Neuronal stem cell (in vitro differentiated cells): ENCODE data around the gene ACTR6.
"Not testable (repeated sequence)": the region's sequence is repeated elsewhere in the genome, so short reads cannot be mapped to it uniquely, and the experiment has no call there.

Source experiments
- DNase-seq: peaks from one replicate; pipeline ENCODE4 v3.0.0-alpha.2; 2013; ENCODE audit warnings: low spot score
- H2AFZ ChIP-seq: one replicate; pipeline ENCODE4 v1.6.1; 2013; ENCODE audit warnings: mild to moderate bottlenecking, low read length, inconsistent platforms
- H2AK5ac ChIP-seq: 2 replicates; pipeline ENCODE4 v1.6.1; 2013; ENCODE audit warnings: low read depth, mild to moderate bottlenecking, inconsistent platforms, low read length, moderate library complexity, mixed read lengths
- H2BK120ac ChIP-seq: 2 replicates; pipeline ENCODE4 v1.6.1; 2013; ENCODE audit warnings: low read depth, mild to moderate bottlenecking, inconsistent platforms, low read length, moderate library complexity, mixed read lengths
- H2BK12ac ChIP-seq: one replicate; pipeline ENCODE4 v1.6.1; 2013; ENCODE audit warnings: low read length, inconsistent platforms
- H2BK15ac ChIP-seq: 2 replicates; pipeline ENCODE4 v1.6.1; 2013; ENCODE audit warnings: mild to moderate bottlenecking, low read length, inconsistent platforms, mixed read lengths
- H2BK5ac ChIP-seq: one replicate; pipeline ENCODE4 v1.6.1; 2013; ENCODE audit warnings: inconsistent platforms, mild to moderate bottlenecking, low read length, moderate library complexity
- H3K14ac ChIP-seq: one replicate; pipeline ENCODE4 v1.6.1; 2013; ENCODE audit warnings: low read length, inconsistent platforms
- H3K18ac ChIP-seq: 2 replicates; pipeline ENCODE4 v1.6.1; 2013; ENCODE audit warnings: low read length, inconsistent platforms
- H3K23ac ChIP-seq: 2 replicates; pipeline ENCODE4 v1.6.1; 2013; ENCODE audit warnings: low read depth, mild to moderate bottlenecking, mixed read lengths, low read length, inconsistent platforms; ENCODE audit not compliant: poor library complexity
- H3K27ac ChIP-seq: replicated peaks from 3 replicates; pipeline ENCODE4 v1.5.1; 2013; ENCODE audit warnings: low read length, inconsistent platforms
- H3K27me3 ChIP-seq, 3 experiments: 2 replicates each; pipeline ENCODE4 v1.6.1; 2013; ENCODE audit warnings: low read length in 3 of 3, mild to moderate bottlenecking in 2 of 3, inconsistent platforms in 1 of 3, low read depth in 1 of 3, mixed read lengths in 1 of 3, moderate library complexity in 1 of 3; ENCODE audit not compliant: control insufficient read depth in 3 of 3, insufficient read depth in 3 of 3
- H3K36me3 ChIP-seq, 2 donors: replicated peaks in 1 of 2; 2 replicates each; pipeline ENCODE4 v1.6.1; 2013; ENCODE audit warnings: low read length in 2 of 2; ENCODE audit not compliant: control insufficient read depth in 2 of 2, insufficient read depth in 2 of 2
- H3K4ac ChIP-seq: 2 replicates; pipeline ENCODE4 v1.6.1; 2013; ENCODE audit warnings: inconsistent platforms, mild to moderate bottlenecking, low read length, moderate library complexity
- H3K4me1 ChIP-seq, 2 donors: 1 replicate in 1 of 2; 2 replicates in 1 of 2; pipeline ENCODE4 v1.6.1; 2013; ENCODE audit warnings: low read length in 2 of 2, low read depth in 1 of 2; ENCODE audit not compliant: control insufficient read depth in 2 of 2, insufficient read depth in 1 of 2
- H3K4me2 ChIP-seq: one replicate; pipeline ENCODE4 v1.6.1; 2013; ENCODE audit warnings: mild to moderate bottlenecking, low read length, inconsistent platforms; ENCODE audit not compliant: insufficient read depth, poor library complexity, severe bottlenecking
- H3K4me3 ChIP-seq, 2 donors: 2 replicates each; pipeline ENCODE4 v1.5.1; 2013; ENCODE audit warnings: low read length in 2 of 2, mild to moderate bottlenecking in 2 of 2, inconsistent platforms in 1 of 2, moderate library complexity in 1 of 2
- H3K79me1 ChIP-seq: one replicate; pipeline ENCODE4 v1.6.1; 2013; ENCODE audit warnings: low read depth, mild to moderate bottlenecking, inconsistent platforms, low read length, moderate library complexity
- H3K9ac ChIP-seq: one replicate; pipeline ENCODE4 v1.6.1; 2013; ENCODE audit warnings: mild to moderate bottlenecking, low read depth, low read length, inconsistent platforms; ENCODE audit not compliant: poor library complexity
- H3K9me3 ChIP-seq, 2 donors: replicated peaks in 1 of 2; 2 replicates each; pipeline versions ENCODE3 to v1.6.1; 2013; ENCODE audit warnings: low read length in 2 of 2, mild to moderate bottlenecking in 2 of 2, inconsistent platforms in 1 of 2, low read depth in 1 of 2, mixed read lengths in 1 of 2, moderate library complexity in 1 of 2; ENCODE audit not compliant: control insufficient read depth in 2 of 2, insufficient read depth in 1 of 2
- H4K8ac ChIP-seq: one replicate; pipeline ENCODE4 v1.6.1; 2013; ENCODE audit warnings: low read depth, mild to moderate bottlenecking, inconsistent platforms, low read length, moderate library complexity
- H4K91ac ChIP-seq: one replicate; pipeline ENCODE4 v1.6.1; 2013; ENCODE audit warnings: low read length, low read depth, mild to moderate bottlenecking, inconsistent platforms; ENCODE audit not compliant: poor library complexity
- WGBS, 2 donors: extraction: QIAGEN DNeasy Blood & Tissue Kit; methylation state at CpG; one replicate each; pipeline ENCODE4 v1.1.7; 2013; ENCODE audit warnings: missing lambda C conversion rate in 2 of 2, mixed read lengths in 1 of 2; ENCODE audit not compliant: insufficient read length in 2 of 2, insufficient replicate concordance in 1 of 2; ENCODE audit errors: extremely low coverage in 2 of 2; 5-methylcytosine and 5-hydroxymethylcytosine counted together

Gene ACTR6

GRCh38 chr12:100187857-100188519, 12.6 kb upstream of the ACTR6 start:
- H3K23ac ChIP-seq = no peak overlapping the region
- no peak for DNase-seq
- H4K8ac ChIP-seq = no peak overlapping the region
- no peak overlapping the region for H3K4me3 ChIP-seq
- H3K27me3 ChIP-seq = no peaks in the 10 kb centered on the region
- no peak overlapping the region for H2AFZ ChIP-seq
- no peak overlapping the region for H2AK5ac ChIP-seq
- no peak overlapping the region for H3K18ac ChIP-seq
- H2BK120ac ChIP-seq = no peak overlapping the region
- no peak overlapping the region for H3K4me2 ChIP-seq
- no peak overlapping the region for H3K4ac ChIP-seq
- no peaks in the 10 kb centered on the region for H3K36me3 ChIP-seq
- no peak overlapping the region for H3K27ac ChIP-seq
- no peak overlapping the region for H2BK12ac ChIP-seq
- H2BK5ac ChIP-seq = no peak overlapping the region
- H3K4me1 ChIP-seq = no peaks in the 10 kb centered on the region
- H2BK15ac ChIP-seq = no peak overlapping the region
- WGBS, 2 donors = no CpG with 5 or more reads among the region's 5 CpGs
- H3K9me3 ChIP-seq = no peaks in the 10 kb centered on the region
- H3K79me1 ChIP-seq = no peaks in the 10 kb centered on the region
- no peak overlapping the region for H3K14ac ChIP-seq
- H4K91ac ChIP-seq = no peak overlapping the region
- H3K9ac ChIP-seq = no peak overlapping the region

GRCh38 chr12:100188888-100189635, 11.6 kb upstream of the ACTR6 start:
- not testable (repeated sequence) for H3K14ac ChIP-seq, H3K36me3 ChIP-seq, H3K27ac ChIP-seq, H2AK5ac ChIP-seq, H4K91ac ChIP-seq, DNase-seq, H2AFZ ChIP-seq, H2BK120ac ChIP-seq, H3K27me3 ChIP-seq, H3K4ac ChIP-seq, H3K79me1 ChIP-seq, H3K18ac ChIP-seq, H2BK12ac ChIP-seq, H2BK15ac ChIP-seq, H3K23ac ChIP-seq, H3K9me3 ChIP-seq, H4K8ac ChIP-seq, H3K4me2 ChIP-seq, H3K9ac ChIP-seq, H3K4me1 ChIP-seq, H2BK5ac ChIP-seq, H3K4me3 ChIP-seq
- no CpG with 5 or more reads among the region's 11 CpGs for WGBS, 2 donors

GRCh38 chr12:100189636-100190394, 10.8 kb upstream of the ACTR6 start:
- DNase-seq = no peak

GRCh38 chr12:100193085-100193484, 7.5 kb upstream of the ACTR6 start:
- no peak overlapping the region for H4K8ac ChIP-seq
- H3K23ac ChIP-seq = no peak overlapping the region
- no peak overlapping the region for H2BK15ac ChIP-seq
- H3K4me1 ChIP-seq = peaks cover 0 to under 1% of the 10 kb centered on the region in 2 donors
- H2BK12ac ChIP-seq = no peak overlapping the region
- no peak for DNase-seq
- H3K4ac ChIP-seq = no peak overlapping the region
- no peaks in the 10 kb centered on the region for H3K27me3 ChIP-seq
- no CpG with 5 or more reads among the region's 1 CpG for WGBS, 2 donors
- H2BK120ac ChIP-seq = no peak overlapping the region
- no peaks in the 10 kb centered on the region for H3K79me1 ChIP-seq
- no peak overlapping the region for H2AFZ ChIP-seq
- H2AK5ac ChIP-seq = no peak overlapping the region
- H3K9ac ChIP-seq = no peak overlapping the region
- no peak overlapping the region for H3K4me2 ChIP-seq
- no peak overlapping the region for H2BK5ac ChIP-seq
- H3K27ac ChIP-seq = no peak overlapping the region
- no peak overlapping the region for H4K91ac ChIP-seq
- H3K4me3 ChIP-seq = no peak overlapping the region
- no peaks in the 10 kb centered on the region for H3K36me3 ChIP-seq
- H3K14ac ChIP-seq = no peak overlapping the region
- H3K9me3 ChIP-seq = no peaks in the 10 kb centered on the region
- no peak overlapping the region for H3K18ac ChIP-seq

More at GRCh38 chr12:100189636-100190394, 10.8 kb upstream of the ACTR6 start:
- Histone ChIP-seq H3K36me3 (no peaks in the 10 kb centered on the region), H2BK15ac (no peak overlapping the region), H3K4me2 (no peak overlapping the region), H3K9ac (no peak overlapping the region), H2BK120ac (no peak overlapping the region), H3K4me3 (no peak overlapping the region), H3K9me3 (no peaks in the 10 kb centered on the region), H4K8ac (no peak overlapping the region), H3K4ac (no peak overlapping the region), H4K91ac (no peak overlapping the region), H3K79me1 (no peaks in the 10 kb centered on the region), H2AFZ (no peak overlapping the region), H2AK5ac (no peak overlapping the region), H3K23ac (no peak overlapping the region), H3K4me1 (no peaks in the 10 kb centered on the region), H2BK12ac (no peak overlapping the region), H3K27me3 (no peaks in the 10 kb centered on the region), H3K18ac (no peak overlapping the region), H2BK5ac (no peak overlapping the region), H3K14ac (no peak overlapping the region), H3K27ac (no peak overlapping the region)
- no CpG with 5 or more reads among the region's 13 CpGs for WGBS, 2 donors
